T-helper 1 cell (primary cell): ENCODE data around the gene BEGAIN.

ENCODE experiments used
- DNase-seq, 5 donors: peaks; one replicate each; pipeline ENCODE4 v3.0.0-alpha.2; 2012 to 2020

Gene BEGAIN

GRCh38 chr14:100615736-100616695 lies 28.8 kb upstream of the BEGAIN start:
- DNase-seq, result no peak

- no peak for DNase-seq
Measured at GRCh38 chr14:100614803-100615202, 27.6 kb upstream of the BEGAIN start.

GRCh38 chr14:100612986-100613385 lies 25.8 kb upstream of the BEGAIN start:
- no peak for DNase-seq

GRCh38 chr14:100611811-100612480 lies 24.7 kb upstream of the BEGAIN start:
- DNase-seq, result no peak

- no peak for DNase-seq
Measured at GRCh38 chr14:100610511-100611217, 23.4 kb upstream of the BEGAIN start.

GRCh38 chr14:100609941-100610391 lies 22.7 kb upstream of the BEGAIN start:
- DNase-seq, result no peak

GRCh38 chr14:100609331-100609870 lies 22.2 kb upstream of the BEGAIN start:
- no peak for DNase-seq

- DNase-seq, result no peak
Measured at GRCh38 chr14:100608586-100609330, 21.5 kb upstream of the BEGAIN start.

GRCh38 chr14:100608064-100608463 lies 20.8 kb upstream of the BEGAIN start:
- DNase-seq, result no peak

- DNase-seq, result no peak
Measured at GRCh38 chr14:100607611-100607956, 20.4 kb upstream of the BEGAIN start.

- no peak for DNase-seq
Measured at GRCh38 chr14:100606687-100607610, 19.7 kb upstream of the BEGAIN start.

GRCh38 chr14:100605706-100606686 lies 18.8 kb upstream of the BEGAIN start:
- no peak for DNase-seq

- DNase-seq, result no peak
Measured at GRCh38 chr14:100605230-100605629, 18.0 kb upstream of the BEGAIN start.

GRCh38 chr14:100604709-100605108 lies 17.5 kb upstream of the BEGAIN start:
- DNase-seq, result no peak

- DNase-seq, result no peak
Measured at GRCh38 chr14:100604121-100604501, 16.9 kb upstream of the BEGAIN start.

- no peak for DNase-seq
Measured at GRCh38 chr14:100603341-100604120, 16.3 kb upstream of the BEGAIN start.

GRCh38 chr14:100602621-100603230 lies 15.5 kb upstream of the BEGAIN start:
- DNase-seq, result no peak

GRCh38 chr14:100601914-100602313 lies 14.7 kb upstream of the BEGAIN start:
- no peak for DNase-seq

- no peak for DNase-seq
Measured at GRCh38 chr14:100601064-100601463, 13.8 kb upstream of the BEGAIN start.
